GM19328 (cell line): ENCODE data around the gene MON2.

Source experiments
- ATAC-seq: cut with Tn5 transposase; IDR thresholded peaks from one replicate; pipeline ENCODE4 v1.9.1; 2021; ENCODE audit warnings: mild to moderate bottlenecking, moderate library complexity; ENCODE audit not compliant: unreplicated experiment

MON2 gene

GRCh38 chr12:62605981-62606380 is 139.4 kb downstream of the MON2 start:
- ATAC-seq, result no peak

GRCh38 chr12:62606654-62607053 is 140.0 kb downstream of the MON2 start:
- ATAC-seq, result no peak

- ATAC-seq, result no peak
These were observed 146.5 kb downstream of the MON2 start for GRCh38 chr12:62613081-62613480.

- ATAC-seq, result no peak
These were observed 151.7 kb downstream of the MON2 start for GRCh38 chr12:62618319-62618718.

- no peak for ATAC-seq
These were observed 152.3 kb downstream of the MON2 start for GRCh38 chr12:62618930-62619329.

- no peak for ATAC-seq
These were observed 154.5 kb downstream of the MON2 start for GRCh38 chr12:62621101-62621638.

- no peak for ATAC-seq
These were observed 155.6 kb downstream of the MON2 start for GRCh38 chr12:62622177-62622576.

GRCh38 chr12:62625228-62625627 is 158.6 kb downstream of the MON2 start:
- ATAC-seq, result no peak

- no peak for ATAC-seq
These were observed 160.6 kb downstream of the MON2 start for GRCh38 chr12:62627181-62627580.

GRCh38 chr12:62629413-62629812 is 162.8 kb downstream of the MON2 start:
- no peak for ATAC-seq

GRCh38 chr12:62629971-62630739 is 163.5 kb downstream of the MON2 start:
- no peak for ATAC-seq

- no peak for ATAC-seq
These were observed 165.1 kb downstream of the MON2 start for GRCh38 chr12:62631471-62632410.

- no peak for ATAC-seq
These were observed 165.8 kb downstream of the MON2 start for GRCh38 chr12:62632411-62632918.

- no peak for ATAC-seq
These were observed 169.0 kb downstream of the MON2 start for GRCh38 chr12:62635649-62636048.

- no peak for ATAC-seq
These were observed 171.1 kb downstream of the MON2 start for GRCh38 chr12:62637679-62638078.

GRCh38 chr12:62640910-62641448 is 174.4 kb downstream of the MON2 start:
- peak; percentile 68 for ATAC-seq

GRCh38 chr12:62642486-62642885 is 175.9 kb downstream of the MON2 start:
- no peak for ATAC-seq

- ATAC-seq, result no peak
These were observed 176.9 kb downstream of the MON2 start for GRCh38 chr12:62643486-62643885.

- no peak for ATAC-seq
These were observed 179.9 kb downstream of the MON2 start for GRCh38 chr12:62646566-62646965.

- ATAC-seq, result no peak
These were observed 181.0 kb downstream of the MON2 start for GRCh38 chr12:62647586-62647985.
